WTC11 (cell line): Measurements from ENCODE around the gene SNRNP27. TPM values are rescaled to one million over a fixed set of nuclear protein-coding genes. Genes with fewer than 3 reads are reported as not detected.

Experiments
- ATAC-seq: fragments of 200-7000 bp; cut with Tn5 transposase; 2 replicates; pipeline ENCODE4 v1.10.0; 2021; ENCODE audit warnings: mild to moderate bottlenecking, moderate library complexity
- CTCF ChIA-PET: fragments of 300-600 bp; sonication (Branson Sonifier 250); formaldehyde crosslinking; loops from one replicate; lab custom pipeline; 2021; ENCODE audit warnings: antibody characterized with exemption; lab: Charles Lee
- POLR2A ChIA-PET: fragments of 350-600 bp; sonication (Branson Sonifier 250); formaldehyde crosslinking; loops from one replicate; lab custom pipeline; 2021; ENCODE audit warnings: antibody characterized with exemption; lab: Charles Lee
- DNase-seq: peaks from one replicate; pipeline ENCODE4 v3.0.0; 2021; ENCODE audit warnings: low spot score
- H3K27ac Mint-ChIP-seq: 2 replicates; pipeline ENCODE4 v1.8.0; 2021; ENCODE audit warnings: mixed read lengths
- H3K27me3 Mint-ChIP-seq: 2 replicates; pipeline ENCODE4 v1.8.0; 2021; ENCODE audit warnings: low read depth, mild to moderate bottlenecking, moderate library complexity, mixed read lengths
- H3K36me3 Mint-ChIP-seq: 2 replicates; pipeline ENCODE4 v1.8.0; 2021; ENCODE audit warnings: mixed read lengths
- H3K4me1 Mint-ChIP-seq: 2 replicates; pipeline ENCODE4 v1.8.0; 2022; ENCODE audit warnings: mixed read lengths
- H3K4me3 Mint-ChIP-seq: 2 replicates; pipeline ENCODE4 v1.8.0; 2021; ENCODE audit warnings: mild to moderate bottlenecking, moderate library complexity, mixed read lengths
- H3K9me3 Mint-ChIP-seq: 2 replicates; pipeline ENCODE4 v1.8.0; 2021; ENCODE audit warnings: mixed read lengths
- AFF4 ChIP-seq: sonication (generic); formaldehyde crosslinking; IDR thresholded peaks from 2 replicates; pipeline ENCODE4 v1.8.1; 2023; ENCODE audit warnings: mild to moderate bottlenecking, missing genetic modification reagents, borderline replicate concordance
- ARID4B ChIP-seq: sonication (generic); formaldehyde crosslinking; IDR thresholded peaks from 2 replicates; pipeline ENCODE4 v1.8.0; 2023; ENCODE audit warnings: missing genetic modification reagents, mild to moderate bottlenecking, borderline replicate concordance
- HMGXB4 ChIP-seq: sonication (generic); formaldehyde crosslinking; IDR thresholded peaks from 2 replicates; pipeline ENCODE4 v1.8.1; 2023; ENCODE audit warnings: mild to moderate bottlenecking, moderate library complexity, missing genetic modification reagents
- NR2C2 ChIP-seq: sonication (generic); formaldehyde crosslinking; IDR thresholded peaks from 2 replicates; pipeline ENCODE4 v1.8.0; 2022; ENCODE audit warnings: mild to moderate bottlenecking, missing genetic modification reagents
- NR3C1 ChIP-seq: sonication (generic); formaldehyde crosslinking; conservative IDR thresholded peaks from 2 replicates; pipeline ENCODE4 v1.8.1; 2023; ENCODE audit warnings: low read depth, mild to moderate bottlenecking, missing genetic modification reagents
- RORB ChIP-seq: fragments of 250-450 bp; sonication (Bioruptor Pico); IDR thresholded peaks from 2 replicates; pipeline ENCODE4 v1.9.0; 2021; ENCODE audit warnings: mild to moderate bottlenecking
- SOX15 ChIP-seq: fragments of 250-450 bp; sonication (Bioruptor Pico); IDR thresholded peaks from 2 replicates; pipeline ENCODE4 v1.9.0; 2021; ENCODE audit warnings: mild to moderate bottlenecking
- TEAD1 ChIP-seq: sonication (generic); formaldehyde crosslinking; IDR thresholded peaks from 2 replicates; pipeline ENCODE4 v1.8.0; 2022; ENCODE audit warnings: mild to moderate bottlenecking, missing genetic modification reagents
- ZSCAN18 ChIP-seq: fragments of 250-450 bp; sonication (Bioruptor Pico); IDR thresholded peaks from 2 replicates; pipeline ENCODE4 v2.1.2; 2022; ENCODE audit warnings: mild to moderate bottlenecking, moderate library complexity
- total RNA-seq: library from RNA; stranded (reverse); gene quantifications from 3 replicates; pipeline ENCODE4 v1.2.3, GENCODE V29; 2021
- TF ChIP-seq, protein P1 (sequence below): sonication (generic); formaldehyde crosslinking; IDR thresholded peaks from 2 replicates; pipeline ENCODE4 v1.8.1; 2022; ENCODE audit warnings: low read depth, mild to moderate bottlenecking, moderate library complexity, missing genetic modification reagents, borderline replicate concordance
- TF ChIP-seq, protein P2 (sequence below): sonication (generic); formaldehyde crosslinking; IDR thresholded peaks from 2 replicates; pipeline ENCODE4 v1.8.0; 2022; ENCODE audit warnings: mild to moderate bottlenecking, missing genetic modification reagents

Gene SNRNP27
- total RNA-seq, 1 experiment from 2014 or later = 38.4 TPM

GRCh38 chr2:69843993-69844392, 49.8 kb upstream of the SNRNP27 start (continued):
- TF ChIP-seq ZSCAN18 (CRISPR knock-in tag) (no peak), AFF4 (CRISPR knock-in tag) (no peak)
- TF ChIP-seq, protein P1, sequence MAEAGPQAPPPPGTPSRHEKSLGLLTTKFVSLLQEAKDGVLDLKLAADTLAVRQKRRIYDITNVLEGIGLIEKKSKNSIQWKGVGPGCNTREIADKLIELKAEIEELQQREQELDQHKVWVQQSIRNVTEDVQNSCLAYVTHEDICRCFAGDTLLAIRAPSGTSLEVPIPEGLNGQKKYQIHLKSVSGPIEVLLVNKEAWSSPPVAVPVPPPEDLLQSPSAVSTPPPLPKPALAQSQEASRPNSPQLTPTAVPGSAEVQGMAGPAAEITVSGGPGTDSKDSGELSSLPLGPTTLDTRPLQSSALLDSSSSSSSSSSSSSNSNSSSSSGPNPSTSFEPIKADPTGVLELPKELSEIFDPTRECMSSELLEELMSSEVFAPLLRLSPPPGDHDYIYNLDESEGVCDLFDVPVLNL (CRISPR knock-in tag) = no peak
- TF ChIP-seq, all 79 proteins: peak for 0

GRCh38 chr2:69844560-69844959, 49.2 kb upstream of the SNRNP27 start:
- ChIA-PET CTCF (no interaction called here), POLR2A (no interaction called here)
- H3K9me3 Mint-ChIP-seq = no peaks in the 10 kb centered on the region
- no peak for ATAC-seq
- peaks cover 31% of the 10 kb centered on the region for H3K36me3 Mint-ChIP-seq
- DNase-seq = no peak
- no peak overlapping the region for H3K4me3 Mint-ChIP-seq
- no peaks in the 10 kb centered on the region for H3K27me3 Mint-ChIP-seq
- H3K4me1 Mint-ChIP-seq = no peaks in the 10 kb centered on the region
- no peak overlapping the region for H3K27ac Mint-ChIP-seq
- no peak for TF ChIP-seq SOX15 (CRISPR knock-in tag)
- no peak for TF ChIP-seq HMGXB4 (CRISPR knock-in tag)
- TF ChIP-seq NR2C2 = no peak
- TF ChIP-seq NR3C1 = no peak
- TF ChIP-seq ARID4B = no peak
- no peak for TF ChIP-seq RORB (CRISPR knock-in tag)
- TF ChIP-seq, protein P2, sequence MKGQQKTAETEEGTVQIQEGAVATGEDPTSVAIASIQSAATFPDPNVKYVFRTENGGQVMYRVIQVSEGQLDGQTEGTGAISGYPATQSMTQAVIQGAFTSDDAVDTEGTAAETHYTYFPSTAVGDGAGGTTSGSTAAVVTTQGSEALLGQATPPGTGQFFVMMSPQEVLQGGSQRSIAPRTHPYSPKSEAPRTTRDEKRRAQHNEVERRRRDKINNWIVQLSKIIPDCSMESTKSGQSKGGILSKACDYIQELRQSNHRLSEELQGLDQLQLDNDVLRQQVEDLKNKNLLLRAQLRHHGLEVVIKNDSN = no peak
- TF ChIP-seq TEAD1 (CRISPR knock-in tag) = no peak
